ENCODE data around the gene PHACTR2.
A peak's percentile ranks its signal among the peaks of the same experiment; 100 is the strongest.
"Not testable (repeated sequence)": the region's sequence is repeated elsewhere in the genome, so short reads cannot be mapped to it uniquely, and the experiment has no call there.

Gene PHACTR2

DNA sequence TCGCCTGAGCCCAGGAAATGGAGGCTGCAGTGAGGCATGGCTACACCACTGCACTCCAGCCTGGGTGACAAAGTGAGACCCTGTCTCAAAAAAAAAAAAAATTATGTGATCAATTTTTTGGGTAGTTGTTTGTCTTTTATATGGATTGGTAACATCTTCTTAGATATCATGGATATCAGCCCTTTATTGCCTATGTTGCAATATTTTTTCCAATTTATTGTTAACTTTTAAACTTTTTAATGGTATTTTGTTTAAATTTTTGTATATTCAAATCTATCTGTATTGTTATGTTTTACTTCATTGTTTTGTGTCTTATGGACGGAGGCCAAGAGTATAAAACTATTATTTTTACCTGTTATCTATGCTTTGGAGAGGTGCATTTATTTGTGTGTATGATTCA is 133.0 kb downstream of the PHACTR2 start:
- no peak for DNase-seq (ENCODE audit: low spot score)

DNA sequence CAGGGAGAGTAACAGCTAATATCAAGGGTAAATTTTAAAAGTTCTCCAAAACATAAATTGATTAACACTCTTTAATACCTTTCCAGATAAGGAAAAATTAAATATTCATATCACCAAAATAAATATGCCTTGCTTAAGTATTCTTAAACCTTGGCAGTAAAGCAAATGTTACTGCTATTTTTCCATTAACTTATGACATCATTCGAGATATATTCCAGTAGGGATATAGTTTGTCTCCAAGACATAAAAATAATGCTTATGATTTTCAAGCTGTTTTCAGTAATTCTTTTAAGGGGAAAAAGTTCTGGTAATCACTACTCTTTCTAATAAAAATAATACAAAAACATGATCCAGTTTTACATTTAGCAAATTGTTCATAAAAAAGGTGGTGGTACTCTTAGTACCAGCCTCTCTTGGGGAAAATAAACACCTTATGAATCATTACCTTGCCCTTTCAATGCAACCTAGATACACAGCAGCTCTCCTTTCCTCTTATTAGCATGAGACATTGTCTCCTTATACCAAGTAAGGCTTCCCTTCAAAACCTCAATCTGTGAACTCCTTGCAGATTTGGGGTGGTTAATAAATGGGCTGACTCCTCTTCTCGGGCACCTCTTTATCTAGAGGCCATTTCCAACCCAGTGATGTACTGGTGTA is 133.9 kb downstream of the PHACTR2 start:
- DNase-seq (ENCODE audit: low spot score), result no peak

- DNase-seq (ENCODE audit: low spot score), result no peak
Observed at GRCh38 chr6:143817621-143818020, 139.9 kb downstream of the PHACTR2 start.

- DNase-seq (ENCODE audit: low spot score), result no peak
Observed at GRCh38 chr6:143821359-143821758, 143.6 kb downstream of the PHACTR2 start.

DNA sequence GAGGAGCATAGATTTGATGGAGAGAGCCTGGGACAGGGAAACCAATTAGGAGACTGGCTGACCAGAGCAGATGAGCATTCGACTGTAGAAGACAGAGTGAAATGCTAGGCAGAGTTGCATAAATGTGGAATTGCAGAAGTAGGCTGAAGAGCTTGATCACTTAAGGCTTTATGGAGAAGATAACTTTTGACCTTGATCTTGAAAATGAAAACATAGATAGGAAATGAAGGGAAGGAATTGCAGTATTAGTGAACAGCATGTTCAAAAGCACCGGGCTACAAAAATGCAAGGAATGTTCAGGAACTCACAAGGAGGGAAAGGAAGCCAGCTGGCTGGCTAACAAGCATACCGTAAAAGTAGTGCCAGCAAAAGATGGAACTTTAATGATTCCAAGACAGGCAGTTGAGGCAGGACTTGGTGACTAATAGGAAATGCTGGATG is 144.8 kb downstream of the PHACTR2 start:
- DNase-seq (ENCODE audit: low spot score), result no peak

DNA sequence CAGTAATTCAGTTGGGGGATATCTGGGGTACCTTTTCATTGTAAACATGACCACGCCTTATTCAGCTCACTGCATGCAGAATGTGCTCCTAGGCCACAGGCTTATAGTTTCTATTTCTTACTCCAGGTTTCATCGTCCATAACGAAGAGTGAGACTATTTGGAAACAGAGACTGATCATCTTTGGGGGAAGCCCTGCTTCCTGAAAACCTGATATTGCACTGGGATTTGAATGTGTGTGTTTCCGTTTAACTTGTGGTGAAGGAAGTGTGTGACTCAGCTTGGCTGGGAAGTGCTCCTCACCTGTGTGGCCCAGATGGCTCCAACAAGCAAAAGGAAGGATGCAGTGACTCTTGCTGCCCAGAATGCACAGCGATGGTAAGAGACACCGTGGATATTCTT is 145.8 kb downstream of the PHACTR2 start:
- no peak for DNase-seq (ENCODE audit: low spot score)

GRCh38 chr6:143828572-143828971 is 150.8 kb downstream of the PHACTR2 start:
- no peak for DNase-seq (ENCODE audit: low spot score)

GRCh38 chr6:143836150-143836549 is 158.4 kb downstream of the PHACTR2 start:
- DNase-seq (ENCODE audit: low spot score), result no peak

DNA sequence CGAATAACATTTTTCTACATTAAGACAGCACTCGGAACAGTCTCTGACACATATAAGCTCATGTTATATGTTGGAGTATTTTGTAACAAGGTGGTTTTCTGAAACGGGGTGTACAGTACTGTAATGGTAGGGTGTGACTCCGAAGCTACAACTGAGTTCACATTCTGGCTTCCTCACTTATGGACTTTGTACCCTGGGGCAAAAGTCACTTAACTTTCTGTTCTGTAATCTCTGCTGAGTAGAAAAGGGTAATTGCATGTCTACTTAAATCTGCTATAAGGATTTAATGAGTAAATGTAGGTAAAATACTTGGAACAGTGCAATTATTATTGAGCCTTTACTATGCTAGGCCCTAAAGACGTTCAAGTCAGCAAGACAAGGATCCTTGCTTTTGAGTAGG is 160.6 kb downstream of the PHACTR2 start:
- no peak for DNase-seq (ENCODE audit: low spot score)

DNA sequence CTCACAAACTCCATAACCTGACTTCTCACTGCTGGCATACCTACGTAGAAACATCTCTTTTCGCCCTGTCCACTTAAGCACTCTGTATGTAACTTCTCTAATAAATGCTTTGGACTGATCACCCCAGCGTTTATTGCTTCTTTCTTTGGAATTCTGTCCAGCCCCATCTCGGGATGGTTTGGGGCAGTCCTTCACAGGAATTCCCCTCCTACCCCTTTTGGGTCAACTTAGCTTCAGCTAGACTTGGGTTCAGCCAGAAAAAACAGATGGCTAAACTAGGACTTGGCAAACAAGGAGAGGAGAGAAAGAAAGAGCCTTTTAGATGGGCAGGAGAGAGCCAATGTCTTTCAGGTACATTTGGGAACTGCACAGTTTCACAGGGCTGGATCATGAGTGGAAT is 161.4 kb downstream of the PHACTR2 start:
- no peak for DNase-seq (ENCODE audit: low spot score)

- no peak for DNase-seq (ENCODE audit: low spot score)
Observed at GRCh38 chr6:143840595-143841265, 163.0 kb downstream of the PHACTR2 start.

DNA sequence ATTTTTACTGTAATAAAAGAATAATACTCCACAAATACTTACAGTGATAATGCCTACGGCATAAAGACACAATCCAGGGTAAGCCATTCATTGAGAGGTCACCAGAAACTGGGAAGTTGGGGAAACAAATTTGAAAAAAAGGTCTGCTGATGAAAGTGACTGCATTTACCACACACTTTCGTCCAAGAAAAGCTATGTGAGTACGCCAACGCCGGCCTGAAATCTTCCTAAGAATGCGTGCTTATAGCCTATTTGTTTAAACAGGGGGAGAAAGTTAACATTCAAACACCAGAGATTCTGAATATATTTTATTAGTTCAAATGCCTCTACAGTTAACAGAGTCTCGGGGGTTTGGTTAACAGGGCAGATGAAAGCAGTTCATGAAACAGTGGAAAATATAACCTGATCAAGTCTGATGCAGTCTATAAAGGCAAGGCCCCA is 164.7 kb downstream of the PHACTR2 start:
- no peak for DNase-seq (ENCODE audit: low spot score)

- DNase-seq (ENCODE audit: low spot score), result peak; percentile 97
Observed at GRCh38 chr6:143842902-143843676, 165.3 kb downstream of the PHACTR2 start, which contains the start of gene LTV1. Gene LTV1 (plus strand): TSS chr6:143843338. CDS start chr6:143843478, 140 bp downstream.

- peak; percentile 65 for DNase-seq (ENCODE audit: low spot score)
Observed at GRCh38 chr6:143843677-143843999, 165.9 kb downstream of the PHACTR2 start.

DNA sequence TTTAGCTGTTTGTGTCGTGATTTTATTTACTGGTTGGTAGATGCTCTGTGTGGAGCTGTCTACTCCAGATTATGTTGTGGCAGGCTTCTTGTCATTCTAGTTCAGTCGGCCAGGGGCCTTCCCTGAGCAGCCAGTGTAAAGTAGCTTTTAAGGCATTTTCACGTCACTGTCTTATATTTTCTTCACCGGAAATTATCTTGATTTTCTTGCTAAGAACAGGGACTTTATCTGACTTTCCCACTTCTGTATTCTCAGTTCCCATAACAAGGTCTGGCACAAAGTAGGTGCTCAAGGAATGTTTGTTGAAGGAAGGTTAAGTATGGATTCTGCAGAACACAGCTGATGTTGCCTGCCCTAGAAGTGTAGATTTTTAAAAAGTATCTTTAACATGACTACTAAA is 166.2 kb downstream of the PHACTR2 start:
- DNase-seq (ENCODE audit: low spot score), result no peak

- no peak for DNase-seq (ENCODE audit: low spot score)
Observed at GRCh38 chr6:143845033-143845432, 167.3 kb downstream of the PHACTR2 start.

DNA sequence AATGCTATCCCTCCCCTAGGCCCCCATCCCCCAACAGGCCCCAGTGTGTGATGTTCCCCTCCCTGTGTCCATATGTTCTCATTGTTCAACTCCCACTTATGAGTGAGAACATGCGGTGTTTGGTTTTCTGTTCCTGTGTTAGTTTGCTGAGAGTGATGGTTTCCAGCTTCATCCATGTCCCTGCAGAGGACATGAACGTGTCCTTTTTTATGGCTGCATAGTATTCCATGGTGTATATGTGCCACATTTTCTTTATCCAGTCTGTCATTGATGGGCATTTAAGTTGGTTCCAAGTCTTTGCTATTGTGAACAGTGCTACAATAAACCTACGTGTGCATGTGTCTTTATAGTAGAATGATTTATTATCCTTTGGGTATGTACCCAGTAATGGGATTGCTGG is 173.9 kb downstream of the PHACTR2 start:
- not testable (repeated sequence) for DNase-seq (ENCODE audit: low spot score)

DNA sequence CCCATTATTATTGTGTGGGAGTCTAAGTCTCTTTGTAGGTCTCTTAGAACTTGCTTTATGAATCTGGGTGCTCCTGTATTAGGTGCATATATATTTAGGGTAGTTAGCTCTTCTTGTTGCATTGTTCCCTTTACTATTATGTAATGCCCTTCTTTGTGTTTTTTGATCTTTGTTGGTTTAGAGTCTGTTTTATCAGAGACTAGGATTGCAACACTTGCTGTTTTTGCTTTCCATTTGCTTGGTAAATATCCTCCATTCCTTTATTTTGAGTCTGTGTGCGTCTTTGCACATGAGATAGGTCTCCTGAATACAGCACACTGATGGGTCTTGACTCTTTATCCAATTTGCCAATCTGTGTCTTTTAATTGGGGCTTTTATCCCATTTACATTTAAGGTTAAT is 177.3 kb downstream of the PHACTR2 start:
- not testable (repeated sequence) for DNase-seq (ENCODE audit: low spot score)

- not testable (repeated sequence) for DNase-seq (ENCODE audit: low spot score)
Observed at GRCh38 chr6:143856762-143857161, 179.0 kb downstream of the PHACTR2 start.

DNA sequence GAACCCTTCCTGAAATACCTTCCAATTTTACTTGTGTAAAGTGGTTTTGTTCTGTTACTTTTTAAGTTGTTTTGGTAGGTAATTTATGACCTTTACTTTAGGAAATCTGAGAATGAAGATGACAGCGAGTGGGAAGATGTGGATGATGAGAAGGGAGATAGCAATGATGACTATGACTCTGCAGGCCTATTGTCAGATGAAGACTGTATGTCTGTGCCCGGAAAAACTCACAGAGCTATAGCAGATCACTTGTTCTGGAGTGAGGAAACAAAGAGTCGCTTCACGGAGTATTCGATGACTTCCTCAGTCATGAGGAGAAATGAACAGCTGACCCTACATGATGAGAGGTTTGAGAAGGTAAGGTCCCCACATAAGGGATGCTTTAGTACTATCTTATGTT is 179.9 kb downstream of the PHACTR2 start:
- DNase-seq (ENCODE audit: low spot score), result no peak

- DNase-seq (ENCODE audit: low spot score), result no peak
Observed at GRCh38 chr6:143859891-143860660, 182.3 kb downstream of the PHACTR2 start.

DNA sequence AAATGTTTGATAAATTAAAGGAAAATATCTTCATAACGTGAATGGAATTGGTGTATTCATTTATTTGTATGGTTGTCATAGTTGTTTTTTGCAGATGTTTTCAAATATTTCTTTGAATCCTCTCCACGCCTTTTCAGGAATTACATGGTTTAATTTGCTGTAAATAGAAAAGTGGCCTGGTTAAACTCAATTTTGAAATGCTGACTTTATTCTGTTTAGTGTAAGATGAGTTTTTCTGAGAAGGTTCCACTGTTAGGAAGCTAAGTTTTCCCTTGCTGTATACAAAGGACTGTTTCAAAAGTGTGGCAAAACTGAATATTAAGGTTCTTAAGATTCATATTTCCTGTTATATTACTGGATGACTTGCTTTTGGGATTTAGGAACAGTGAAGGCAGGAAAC is 186.0 kb downstream of the PHACTR2 start:
- DNase-seq (ENCODE audit: low spot score), result no peak
